ENCODE results near the gene OR10H5.
"Not testable (repeated sequence)": the region's sequence is repeated elsewhere in the genome, so short reads cannot be mapped to it uniquely, and the experiment has no call there.

The OR10H5 gene

GRCh38 chr19:15787611-15788155 lies at the start of gene OR10H5:
Gene OR10H5 (plus strand): TSS chr19:15787661. CDS start chr19:15794049, 6,388 bp downstream.
- DNase-seq (ENCODE audit: low read depth): no peak

GRCh38 chr19:15737722-15738121 lies 49.7 kb upstream of the OR10H5 start, which contains the start of gene OR10H3:
Gene OR10H3 (plus strand): TSS chr19:15737985. CDS start chr19:15741393, 3,408 bp downstream.
- DNase-seq (ENCODE audit: low read depth): no peak

- no peak for DNase-seq (ENCODE audit: low read depth)
Observed at GRCh38 chr19:15740785-15741184, 46.7 kb upstream of the OR10H5 start.

- no peak for DNase-seq (ENCODE audit: low read depth)
Observed at GRCh38 chr19:15748239-15748638, 39.2 kb upstream of the OR10H5 start.

GRCh38 chr19:15758379-15758778 lies 29.1 kb upstream of the OR10H5 start:
- no peak for DNase-seq (ENCODE audit: low read depth)

GRCh38 chr19:15759962-15760565 lies 27.4 kb upstream of the OR10H5 start:
- no peak for DNase-seq (ENCODE audit: low read depth)

- DNase-seq (ENCODE audit: low read depth): no peak
Observed at GRCh38 chr19:15769586-15769985, 17.9 kb upstream of the OR10H5 start.

GRCh38 chr19:15774159-15774558 lies 13.3 kb upstream of the OR10H5 start:
- DNase-seq (ENCODE audit: low read depth): not testable (repeated sequence)

GRCh38 chr19:15775249-15775648 lies 12.2 kb upstream of the OR10H5 start:
- DNase-seq (ENCODE audit: low read depth): no peak

- DNase-seq (ENCODE audit: low read depth): no peak
Observed at GRCh38 chr19:15776264-15776663, 11.2 kb upstream of the OR10H5 start.

- no peak for DNase-seq (ENCODE audit: low read depth)
Observed at GRCh38 chr19:15776991-15777970, 10.2 kb upstream of the OR10H5 start.

GRCh38 chr19:15779756-15780476 lies 7.5 kb upstream of the OR10H5 start:
- DNase-seq (ENCODE audit: low read depth): no peak

- no peak for DNase-seq (ENCODE audit: low read depth)
Observed at GRCh38 chr19:15780610-15781418, 6.6 kb upstream of the OR10H5 start.

GRCh38 chr19:15781661-15782060 lies 5.8 kb upstream of the OR10H5 start:
- DNase-seq (ENCODE audit: low read depth): no peak

GRCh38 chr19:15782211-15782610 lies 5.2 kb upstream of the OR10H5 start:
- DNase-seq (ENCODE audit: low read depth): no peak

- DNase-seq (ENCODE audit: low read depth): not testable (repeated sequence)
Observed at GRCh38 chr19:15782896-15783295, 4.6 kb upstream of the OR10H5 start.

- no peak for DNase-seq (ENCODE audit: low read depth)
Observed at GRCh38 chr19:15788594-15789270, 1.3 kb downstream of the OR10H5 start.

- DNase-seq (ENCODE audit: low read depth): no peak
Observed at GRCh38 chr19:15790096-15790495, 2.6 kb downstream of the OR10H5 start.

GRCh38 chr19:15794279-15794678 lies 6.8 kb downstream of the OR10H5 start:
- not testable (repeated sequence) for DNase-seq (ENCODE audit: low read depth)

- no peak for DNase-seq (ENCODE audit: low read depth)
Observed at GRCh38 chr19:15810335-15810734, 22.9 kb downstream of the OR10H5 start.

- DNase-seq (ENCODE audit: low read depth): no peak
Observed at GRCh38 chr19:15811476-15811875, 24.0 kb downstream of the OR10H5 start.

Measured in activated T-cell treated with anti-CD3 and anti-CD28 coated beads for 1 hour (primary cell).